ENCODE data around the gene UBE2J2.

UBE2J2 gene

GRCh38 chr1:1302006-1302430 is 28.4 kb upstream of the UBE2J2 start:
- Histone ChIP-seq H3K27ac (ENCODE audit: low read length) (no peak overlapping the region), H3K9ac (ENCODE audit: low read depth, low read length) (no peak overlapping the region), H3K4me1 (ENCODE audit: insufficient read depth, low read length) (peaks cover 23% of the 10 kb centered on the region), H3K79me2 (ENCODE audit: insufficient read depth, low read length) (peaks cover 33% of the 10 kb centered on the region), H2AFZ (ENCODE audit: low read depth, low read length) (no peak overlapping the region), H4K20me1 (ENCODE audit: insufficient read depth, low read length) (peaks cover 69% of the 10 kb centered on the region), H3K27me3 (ENCODE audit: insufficient read depth, low read length, poor library complexity) (no peaks in the 10 kb centered on the region), H3K9me3 (ENCODE audit: insufficient read depth, low read length, severe bottlenecking) (no peaks in the 10 kb centered on the region), H3K36me3 (ENCODE audit: insufficient read depth, low read length) (peaks cover 8% of the 10 kb centered on the region; the same call in 1 of the 2 replicates), H3K4me2 (ENCODE audit: insufficient read depth, low read length) (no peak overlapping the region), H3K4me3 (ENCODE audit: low read depth in 1 of 2, low read length in 2 of 2) (no peak overlapping the region)
- TF ChIP-seq EZH2 (IDR thresholded peaks at IDR 0.05; ENCODE audit: borderline replicate concordance, low read depth, low read length, severe bottlenecking) = no peak
- TF ChIP-seq CTCF (IDR thresholded peaks at IDR 0.05; ENCODE audit: borderline replicate concordance, extremely low read depth, low read length, poor library complexity, severe bottlenecking) = peak; percentile 64
- peak; percentile 28 for DNase-seq
- no peak for ATAC-seq (ENCODE audit: insufficient read depth, low read depth)

GRCh38 chr1:1300352-1300739 is 26.7 kb upstream of the UBE2J2 start:
- peaks cover 6% of the 10 kb centered on the region for H3K4me1 ChIP-seq (ENCODE audit: insufficient read depth, low read length)

GRCh38 chr1:1299686-1300351 is 26.2 kb upstream of the UBE2J2 start:
- H3K27me3 ChIP-seq (ENCODE audit: insufficient read depth, low read length, poor library complexity) = no peaks in the 10 kb centered on the region
- DNase-seq (no peak), ATAC-seq (ENCODE audit: insufficient read depth, low read depth) (peak; percentile 56; the same call in 2 of the 3 replicates)
- peaks cover 11% of the 10 kb centered on the region for H3K79me2 ChIP-seq (ENCODE audit: insufficient read depth, low read length)
- H4K20me1 ChIP-seq (ENCODE audit: insufficient read depth, low read length) = peaks cover 55% of the 10 kb centered on the region
- no peak overlapping the region for H3K27ac ChIP-seq (ENCODE audit: low read length)
- H3K36me3 ChIP-seq (ENCODE audit: insufficient read depth, low read length) = peaks cover 16% of the 10 kb centered on the region; the same call in 1 of the 2 replicates
- no peak overlapping the region for H3K9ac ChIP-seq (ENCODE audit: low read depth, low read length)
- no peak overlapping the region for H3K4me2 ChIP-seq (ENCODE audit: insufficient read depth, low read length)
- H3K4me1 ChIP-seq (ENCODE audit: insufficient read depth, low read length) = 0 out of 2 replicates have a peak, but pooled peaks cover 1% of the 10 kb centered on the region
- TF ChIP-seq EZH2 (IDR thresholded peaks at IDR 0.05; ENCODE audit: borderline replicate concordance, low read depth, low read length, severe bottlenecking) (no peak), CTCF (IDR thresholded peaks at IDR 0.05; ENCODE audit: borderline replicate concordance, extremely low read depth, low read length, poor library complexity, severe bottlenecking) (peak; percentile 52)
- no peaks in the 10 kb centered on the region for H3K9me3 ChIP-seq (ENCODE audit: insufficient read depth, low read length, severe bottlenecking)
- no peak overlapping the region for H2AFZ ChIP-seq (ENCODE audit: low read depth, low read length)
- no peak overlapping the region for H3K4me3 ChIP-seq (ENCODE audit: low read depth in 1 of 2, low read length in 2 of 2)

More at GRCh38 chr1:1300352-1300739, 26.7 kb upstream of the UBE2J2 start:
- H2AFZ ChIP-seq (ENCODE audit: low read depth, low read length) = no peak overlapping the region
- ATAC-seq (ENCODE audit: insufficient read depth, low read depth) (no peak), DNase-seq (no peak)
- no peaks in the 10 kb centered on the region for H3K27me3 ChIP-seq (ENCODE audit: insufficient read depth, low read length, poor library complexity)
- peaks cover 60% of the 10 kb centered on the region for H4K20me1 ChIP-seq (ENCODE audit: insufficient read depth, low read length)
- H3K9ac ChIP-seq (ENCODE audit: low read depth, low read length) = no peak overlapping the region
- no peaks in the 10 kb centered on the region for H3K9me3 ChIP-seq (ENCODE audit: insufficient read depth, low read length, severe bottlenecking)
- H3K36me3 ChIP-seq (ENCODE audit: insufficient read depth, low read length) = peaks cover 13% of the 10 kb centered on the region; the same call in 1 of the 2 replicates
- H3K4me2 ChIP-seq (ENCODE audit: insufficient read depth, low read length) = no peak overlapping the region
- no peak overlapping the region for H3K27ac ChIP-seq (ENCODE audit: low read length)
- no peak overlapping the region for H3K4me3 ChIP-seq (ENCODE audit: low read depth in 1 of 2, low read length in 2 of 2)
- TF ChIP-seq EZH2 (IDR thresholded peaks at IDR 0.05; ENCODE audit: borderline replicate concordance, low read depth, low read length, severe bottlenecking) = no peak
- no peak for TF ChIP-seq CTCF (IDR thresholded peaks at IDR 0.05; ENCODE audit: borderline replicate concordance, extremely low read depth, low read length, poor library complexity, severe bottlenecking)
- peaks cover 17% of the 10 kb centered on the region for H3K79me2 ChIP-seq (ENCODE audit: insufficient read depth, low read length)

Measured in DND-41 (cell line).